ENCODE measurements around the gene URM1. TPM values are rescaled to one million over a fixed set of nuclear protein-coding genes. Genes with fewer than 3 reads are reported as not detected.

URM1 gene
- total RNA-seq, 1 donor from 2014 or later = 10.3 TPM

- no peaks in the 10 kb centered on the region for H3F3A ChIP-seq (ENCODE audit: low read depth)
- H3K4me1 ChIP-seq = no peaks in the 10 kb centered on the region
- H3K9me3 Mint-ChIP-seq = no peaks in the 10 kb centered on the region
- peak; percentile 88 for TF ChIP-seq CTCF (IDR thresholded peaks at IDR 0.05)
- no peak for TF ChIP-seq EZH2phosphoT487 (IDR thresholded peaks at IDR 0.05)
- TF ChIP-seq EZH2 (IDR thresholded peaks at IDR 0.05) = no peak
- peak; percentile 90 for DNase-seq (ENCODE audit: low spot score)
- H3K27ac Mint-ChIP-seq = no peak overlapping the region
- H3K4me2 ChIP-seq = no peak overlapping the region
- H3K27ac ChIP-seq = no peak overlapping the region
- H2AFZ ChIP-seq (replicated peaks) = no peak overlapping the region
- no peak overlapping the region for H3K4me3 Mint-ChIP-seq
- H3K27me3 ChIP-seq = peaks cover 9% of the 10 kb centered on the region
- H3K4me3 ChIP-seq = no peak overlapping the region
- H3K27me3 Mint-ChIP-seq (ENCODE audit: insufficient read depth, low read depth) = peaks cover 12% of the 10 kb centered on the region
- H3K4me1 Mint-ChIP-seq = peaks cover 3% of the 10 kb centered on the region
- no peaks in the 10 kb centered on the region for H3K36me3 Mint-ChIP-seq
- no peaks in the 10 kb centered on the region for H4K20me1 ChIP-seq (ENCODE audit: low read depth)
- H3K9me3 ChIP-seq (ENCODE audit: low read depth) = no peaks in the 10 kb centered on the region
- no peaks in the 10 kb centered on the region for H3K36me3 ChIP-seq
- no peaks in the 10 kb centered on the region for H3K79me2 ChIP-seq (ENCODE audit: low read depth)
- no peak overlapping the region for H3K9ac ChIP-seq
These were observed 67.4 kb downstream of the URM1 start for GRCh38 chr9:128438343-128439109.

- H3K9me3 Mint-ChIP-seq = no peaks in the 10 kb centered on the region
These were observed 68.1 kb downstream of the URM1 start for GRCh38 chr9:128439273-128439672.

More at GRCh38 chr9:128439273-128439672, 68.1 kb downstream of the URM1 start:
- H3K9me3 ChIP-seq (ENCODE audit: low read depth) = no peaks in the 10 kb centered on the region
- no peaks in the 10 kb centered on the region for H3K36me3 ChIP-seq
- no peaks in the 10 kb centered on the region for H3K4me1 ChIP-seq
- H3K9ac ChIP-seq = no peak overlapping the region
- Mint-ChIP-seq H3K36me3 (no peaks in the 10 kb centered on the region), H3K4me3 (no peak overlapping the region), H3K4me1 (peaks cover 3% of the 10 kb centered on the region), H3K27me3 (ENCODE audit: insufficient read depth, low read depth) (peaks cover 12% of the 10 kb centered on the region), H3K27ac (no peak overlapping the region)
- H3F3A ChIP-seq (ENCODE audit: low read depth) = no peaks in the 10 kb centered on the region
- DNase-seq (ENCODE audit: low spot score) = no peak
- no peak for TF ChIP-seq EZH2phosphoT487 (IDR thresholded peaks at IDR 0.05)
- TF ChIP-seq CTCF (IDR thresholded peaks at IDR 0.05) = no peak
- no peak for TF ChIP-seq EZH2 (IDR thresholded peaks at IDR 0.05)
- no peaks in the 10 kb centered on the region for H4K20me1 ChIP-seq (ENCODE audit: low read depth)
- no peaks in the 10 kb centered on the region for H3K79me2 ChIP-seq (ENCODE audit: low read depth)
- H3K27me3 ChIP-seq = peaks cover 14% of the 10 kb centered on the region
- no peak overlapping the region for H2AFZ ChIP-seq (replicated peaks)
- no peak overlapping the region for H3K27ac ChIP-seq
- H3K4me3 ChIP-seq = no peak overlapping the region
- H3K4me2 ChIP-seq = no peak overlapping the region

MicroRNA genes within 50 kb of the gene (microRNA counts, 767-probe panel; counts per million panel counts)
- 460 counts per million, percentile 90 among the panel's probes with 10 or more counts for microRNA hsa-miR-219-2-3p

Small RNA genes lying within 50 kb of the gene (microRNA-seq; reads per million reads assigned to microRNA genes)
- gene MIR219B = not detected

Other genes with a start within 250 kb of the URM1 start
- gene PTGES2, start 243.6 kb upstream of the URM1 start, total RNA-seq (ENCODE audit: low replicate concordance) = 25.7 and 61.2 TPM in 2 replicates
- gene LCN2, start 221.9 kb upstream of the URM1 start, total RNA-seq (ENCODE audit: low replicate concordance) = not detected in 2 replicates
- 69.4 and 228 TPM in 2 replicates for gene BBLN, start 211.1 kb upstream of the URM1 start, total RNA-seq (ENCODE audit: low replicate concordance)
- gene CIZ1, start 179.8 kb upstream of the URM1 start, total RNA-seq (ENCODE audit: low replicate concordance) = 33.4 and 48.8 TPM in 2 replicates
- 30.1 and 52.7 TPM in 2 replicates for gene DNM1, start 168.0 kb upstream of the URM1 start, total RNA-seq (ENCODE audit: low replicate concordance)
- gene GOLGA2, start 95.4 kb upstream of the URM1 start, total RNA-seq (ENCODE audit: low replicate concordance) = 25.2 and 37.5 TPM in 2 replicates
- 15.0 and 21.5 TPM in 2 replicates for gene SWI5, start 95.1 kb upstream of the URM1 start, total RNA-seq (ENCODE audit: low replicate concordance)
- 8.3 and 9.2 TPM in 2 replicates for gene TRUB2, start 48.9 kb upstream of the URM1 start, total RNA-seq (ENCODE audit: low replicate concordance)
- 16.8 and 39.0 TPM in 2 replicates for gene COQ4, start 48.5 kb upstream of the URM1 start, total RNA-seq (ENCODE audit: low replicate concordance)
- gene SLC27A4, start 30.8 kb upstream of the URM1 start, total RNA-seq (ENCODE audit: low replicate concordance) = 4.4 and 8.6 TPM in 2 replicates
- gene CERCAM, start 49.5 kb downstream of the URM1 start, total RNA-seq (ENCODE audit: low replicate concordance) = 2.0 TPM in 1 of 2 replicates, not detected in the other
- 40.6 and 49.4 TPM in 2 replicates for gene ODF2, start 84.6 kb downstream of the URM1 start, total RNA-seq (ENCODE audit: low replicate concordance)
- gene GLE1, start 133.3 kb downstream of the URM1 start, total RNA-seq (ENCODE audit: low replicate concordance) = 22.7 and 26.3 TPM in 2 replicates
- 112 and 141 TPM in 2 replicates for gene SPTAN1, start 181.2 kb downstream of the URM1 start, total RNA-seq (ENCODE audit: low replicate concordance)